WTC11 (cell line): ENCODE data around the gene SLU7. TPM values are rescaled to one million over a fixed set of nuclear protein-coding genes. Genes with fewer than 3 reads are reported as not detected.

Source experiments
- ATAC-seq: fragments of 200-7000 bp; cut with Tn5 transposase; 2 replicates; pipeline ENCODE4 v1.10.0; 2021; ENCODE audit warnings: mild to moderate bottlenecking, moderate library complexity
- CTCF ChIA-PET: fragments of 300-600 bp; sonication (Branson Sonifier 250); formaldehyde crosslinking; loops from one replicate; lab custom pipeline; 2021; ENCODE audit warnings: antibody characterized with exemption; lab: Charles Lee
- POLR2A ChIA-PET: fragments of 350-600 bp; sonication (Branson Sonifier 250); formaldehyde crosslinking; loops from one replicate; lab custom pipeline; 2021; ENCODE audit warnings: antibody characterized with exemption; lab: Charles Lee
- DNase-seq: peaks from one replicate; pipeline ENCODE4 v3.0.0; 2021; ENCODE audit warnings: low spot score
- H3K27ac Mint-ChIP-seq: 2 replicates; pipeline ENCODE4 v1.8.0; 2021; ENCODE audit warnings: mixed read lengths
- H3K27me3 Mint-ChIP-seq: 2 replicates; pipeline ENCODE4 v1.8.0; 2021; ENCODE audit warnings: low read depth, mild to moderate bottlenecking, moderate library complexity, mixed read lengths
- H3K36me3 Mint-ChIP-seq: 2 replicates; pipeline ENCODE4 v1.8.0; 2021; ENCODE audit warnings: mixed read lengths
- H3K4me1 Mint-ChIP-seq: 2 replicates; pipeline ENCODE4 v1.8.0; 2022; ENCODE audit warnings: mixed read lengths
- H3K4me3 Mint-ChIP-seq: 2 replicates; pipeline ENCODE4 v1.8.0; 2021; ENCODE audit warnings: mild to moderate bottlenecking, moderate library complexity, mixed read lengths
- H3K9me3 Mint-ChIP-seq: 2 replicates; pipeline ENCODE4 v1.8.0; 2021; ENCODE audit warnings: mixed read lengths
- CREB1 ChIP-seq: sonication (generic); formaldehyde crosslinking; IDR thresholded peaks from 2 replicates; pipeline ENCODE4 v1.8.0; 2023; ENCODE audit warnings: mild to moderate bottlenecking, missing genetic modification reagents
- CREM ChIP-seq: sonication (generic); formaldehyde crosslinking; IDR thresholded peaks from 2 replicates; pipeline ENCODE4 v1.8.1; 2022; ENCODE audit warnings: mild to moderate bottlenecking, missing genetic modification reagents, moderate library complexity
- EMX1 ChIP-seq: fragments of 250-450 bp; sonication (Bioruptor Pico); IDR thresholded peaks from 2 replicates; pipeline ENCODE4 v1.8.0; 2021; ENCODE audit warnings: mild to moderate bottlenecking
- FOXJ3 ChIP-seq: sonication (generic); formaldehyde crosslinking; IDR thresholded peaks from 2 replicates; pipeline ENCODE4 v1.9.0; 2021; ENCODE audit warnings: missing genetic modification reagents, mild to moderate bottlenecking, borderline replicate concordance
- JAZF1 ChIP-seq: fragments of 250-450 bp; sonication (Bioruptor Pico); IDR thresholded peaks from 2 replicates; pipeline ENCODE4 v1.9.0; 2021; ENCODE audit warnings: moderate library complexity, mild to moderate bottlenecking, inconsistent platforms
- MXD4 ChIP-seq: fragments of 250-450 bp; sonication (Bioruptor Pico); IDR thresholded peaks from 2 replicates; pipeline ENCODE4 v1.8.0; 2021; ENCODE audit warnings: mild to moderate bottlenecking, moderate library complexity, borderline replicate concordance
- OVOL2 ChIP-seq: fragments of 250-450 bp; sonication (Bioruptor Pico); IDR thresholded peaks from 2 replicates; pipeline ENCODE4 v1.9.0; 2021; ENCODE audit warnings: mild to moderate bottlenecking, borderline replicate concordance
- TCF7 ChIP-seq: sonication (generic); formaldehyde crosslinking; IDR thresholded peaks from 2 replicates; pipeline ENCODE4 v1.8.0; 2022; ENCODE audit warnings: mild to moderate bottlenecking, low read depth, missing genetic modification reagents, moderate library complexity
- ZBTB21 ChIP-seq: sonication (generic); formaldehyde crosslinking; IDR thresholded peaks from 2 replicates; pipeline ENCODE4 v1.8.1; 2023; ENCODE audit warnings: mild to moderate bottlenecking, missing genetic modification reagents, borderline replicate concordance
- ZNF121 ChIP-seq: sonication (generic); formaldehyde crosslinking; IDR thresholded peaks from 2 replicates; pipeline ENCODE4 v1.8.0; 2023; ENCODE audit warnings: missing genetic modification reagents
- total RNA-seq: library from RNA; stranded (reverse); gene quantifications from 3 replicates; pipeline ENCODE4 v1.2.3, GENCODE V29; 2021
- TF ChIP-seq, protein P1 (sequence below): fragments of 200-600 bp; IDR thresholded peaks from 2 replicates; pipeline ENCODE4 v1.8.0; 2022; ENCODE audit warnings: antibody characterized with exemption
- TF ChIP-seq, protein P2 (sequence below): sonication (generic); formaldehyde crosslinking; IDR thresholded peaks from 2 replicates; pipeline ENCODE4 v1.8.0; 2023; ENCODE audit warnings: mild to moderate bottlenecking, missing genetic modification reagents
- TF ChIP-seq, protein P3 (sequence below): sonication (generic); formaldehyde crosslinking; conservative IDR thresholded peaks from 2 replicates; pipeline ENCODE4 v1.8.1; 2022; ENCODE audit warnings: mild to moderate bottlenecking, missing genetic modification reagents
- TF ChIP-seq, protein P4 (sequence below): sonication (generic); formaldehyde crosslinking; IDR thresholded peaks from 2 replicates; pipeline ENCODE4 v1.8.1; 2023; ENCODE audit warnings: mild to moderate bottlenecking, moderate library complexity, missing genetic modification reagents
- TF ChIP-seq, protein P5 (sequence below): sonication (generic); formaldehyde crosslinking; IDR thresholded peaks from 2 replicates; pipeline ENCODE4 v1.8.0; 2022; ENCODE audit warnings: mild to moderate bottlenecking, missing genetic modification reagents
- TF ChIP-seq, protein P6 (sequence below): fragments of 250-450 bp; sonication (Bioruptor Pico); IDR thresholded peaks from 2 replicates; pipeline ENCODE4 v1.8.0; 2021; ENCODE audit warnings: mild to moderate bottlenecking
- TF ChIP-seq, protein P7 (sequence below): sonication (generic); formaldehyde crosslinking; IDR thresholded peaks from 2 replicates; pipeline ENCODE4 v1.8.1; 2023; ENCODE audit warnings: mild to moderate bottlenecking, missing genetic modification reagents, borderline replicate concordance

Gene SLU7
- total RNA-seq, 1 experiment from 2014 or later = 32.5 TPM

DNA sequence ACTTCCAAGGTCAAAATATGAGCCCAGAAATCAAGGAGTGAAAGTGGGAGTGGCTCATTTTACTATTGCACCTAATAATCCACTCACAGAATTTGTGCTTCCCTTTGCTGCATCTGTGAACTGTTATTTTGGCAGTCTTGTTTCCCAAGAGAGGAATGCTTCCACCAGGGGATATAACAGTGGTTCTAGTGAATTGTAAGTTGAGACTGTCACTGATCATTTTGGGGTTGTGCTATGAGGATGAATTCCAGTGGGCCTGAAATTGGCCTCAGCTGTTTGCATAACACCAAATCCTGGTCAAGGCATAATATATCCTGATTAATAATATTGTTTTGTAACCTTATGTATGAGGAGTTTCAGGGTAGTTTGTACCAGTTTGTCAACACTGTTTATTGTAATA lies 33.4 kb downstream of the SLU7 start:
- no peak for TF ChIP-seq MXD4
- ATAC-seq (no peak), DNase-seq (no peak)
- H3K9me3 Mint-ChIP-seq = peaks cover 19% of the 10 kb centered on the region
- no peak overlapping the region for H3K4me3 Mint-ChIP-seq
- H3K27ac Mint-ChIP-seq = no peak overlapping the region
- POLR2A ChIA-PET = no interaction called here
- peaks cover 9% of the 10 kb centered on the region for H3K27me3 Mint-ChIP-seq
- H3K36me3 Mint-ChIP-seq = peaks cover 11% of the 10 kb centered on the region
- no peaks in the 10 kb centered on the region for H3K4me1 Mint-ChIP-seq
- CTCF ChIA-PET = no interaction called here

DNA sequence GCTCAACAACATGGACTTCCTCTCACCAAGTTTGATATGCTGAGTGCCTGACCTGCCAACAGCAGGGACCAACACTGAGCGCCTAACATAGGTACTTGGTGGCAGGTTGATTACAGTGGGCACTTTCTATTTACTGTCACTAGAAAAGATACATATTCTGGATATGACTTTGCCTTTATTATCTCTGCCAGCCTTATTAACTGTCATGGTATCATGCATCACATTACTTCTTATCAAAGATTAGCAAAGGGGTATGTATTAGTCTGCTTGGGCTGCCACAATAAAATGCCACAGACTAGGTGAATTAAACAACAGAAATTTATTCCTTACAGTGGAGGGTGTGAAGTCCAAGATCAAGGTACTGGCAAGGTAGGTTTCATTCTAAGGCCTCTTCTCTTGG lies 34.2 kb downstream of the SLU7 start:
- peaks cover 19% of the 10 kb centered on the region for H3K9me3 Mint-ChIP-seq
- DNase-seq = no peak
- TF ChIP-seq CREB1 = no peak
- TF ChIP-seq, protein P1, sequence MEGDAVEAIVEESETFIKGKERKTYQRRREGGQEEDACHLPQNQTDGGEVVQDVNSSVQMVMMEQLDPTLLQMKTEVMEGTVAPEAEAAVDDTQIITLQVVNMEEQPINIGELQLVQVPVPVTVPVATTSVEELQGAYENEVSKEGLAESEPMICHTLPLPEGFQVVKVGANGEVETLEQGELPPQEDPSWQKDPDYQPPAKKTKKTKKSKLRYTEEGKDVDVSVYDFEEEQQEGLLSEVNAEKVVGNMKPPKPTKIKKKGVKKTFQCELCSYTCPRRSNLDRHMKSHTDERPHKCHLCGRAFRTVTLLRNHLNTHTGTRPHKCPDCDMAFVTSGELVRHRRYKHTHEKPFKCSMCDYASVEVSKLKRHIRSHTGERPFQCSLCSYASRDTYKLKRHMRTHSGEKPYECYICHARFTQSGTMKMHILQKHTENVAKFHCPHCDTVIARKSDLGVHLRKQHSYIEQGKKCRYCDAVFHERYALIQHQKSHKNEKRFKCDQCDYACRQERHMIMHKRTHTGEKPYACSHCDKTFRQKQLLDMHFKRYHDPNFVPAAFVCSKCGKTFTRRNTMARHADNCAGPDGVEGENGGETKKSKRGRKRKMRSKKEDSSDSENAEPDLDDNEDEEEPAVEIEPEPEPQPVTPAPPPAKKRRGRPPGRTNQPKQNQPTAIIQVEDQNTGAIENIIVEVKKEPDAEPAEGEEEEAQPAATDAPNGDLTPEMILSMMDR = no peak
- CTCF ChIA-PET = no interaction called here
- H3K4me1 Mint-ChIP-seq = peaks cover 6% of the 10 kb centered on the region
- no peak overlapping the region for H3K4me3 Mint-ChIP-seq
- no peak overlapping the region for H3K27ac Mint-ChIP-seq
- no peak for ATAC-seq
- POLR2A ChIA-PET = no interaction called here
- peaks cover 9% of the 10 kb centered on the region for H3K27me3 Mint-ChIP-seq
- H3K36me3 Mint-ChIP-seq = peaks cover 11% of the 10 kb centered on the region

DNA sequence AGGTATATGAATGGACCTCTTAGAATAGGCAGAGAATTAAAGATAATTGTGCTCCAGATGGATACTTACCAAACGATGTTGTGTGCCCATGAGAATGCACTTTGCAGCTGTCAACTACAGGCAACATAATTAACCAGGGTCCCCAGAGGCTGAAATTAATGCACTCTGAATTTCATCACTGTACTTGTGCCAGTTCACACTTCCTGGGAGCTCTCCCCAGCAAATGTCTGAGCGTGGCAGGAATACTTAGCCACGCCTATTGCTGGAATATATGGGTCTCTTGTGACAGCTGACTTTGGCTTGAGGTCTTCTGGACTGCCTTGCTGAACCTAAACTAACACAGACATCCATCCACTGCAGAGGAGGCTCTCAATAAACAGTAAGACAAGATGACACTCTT lies 36.5 kb downstream of the SLU7 start:
- H3K27me3 Mint-ChIP-seq = peaks cover 3% of the 10 kb centered on the region
- peaks cover 4% of the 10 kb centered on the region for H3K9me3 Mint-ChIP-seq
- POLR2A ChIA-PET = no interaction called here
- DNase-seq = no peak
- H3K4me3 Mint-ChIP-seq = no peak overlapping the region
- no peaks in the 10 kb centered on the region for H3K36me3 Mint-ChIP-seq
- no peak overlapping the region for H3K27ac Mint-ChIP-seq
- no peak for ATAC-seq
- CTCF ChIA-PET = no interaction called here
- peaks cover 8% of the 10 kb centered on the region for H3K4me1 Mint-ChIP-seq
- TF ChIP-seq JAZF1 (CRISPR knock-in tag) (no peak), ZBTB21 (CRISPR knock-in tag) (no peak), ZNF121 (no peak), CREM (CRISPR knock-in tag) (no peak), FOXJ3 (no peak), OVOL2 (CRISPR knock-in tag) (no peak), EMX1 (CRISPR knock-in tag) (no peak), MXD4 (no peak), TCF7 (CRISPR knock-in tag) (no peak)
- TF ChIP-seq, protein P2, sequence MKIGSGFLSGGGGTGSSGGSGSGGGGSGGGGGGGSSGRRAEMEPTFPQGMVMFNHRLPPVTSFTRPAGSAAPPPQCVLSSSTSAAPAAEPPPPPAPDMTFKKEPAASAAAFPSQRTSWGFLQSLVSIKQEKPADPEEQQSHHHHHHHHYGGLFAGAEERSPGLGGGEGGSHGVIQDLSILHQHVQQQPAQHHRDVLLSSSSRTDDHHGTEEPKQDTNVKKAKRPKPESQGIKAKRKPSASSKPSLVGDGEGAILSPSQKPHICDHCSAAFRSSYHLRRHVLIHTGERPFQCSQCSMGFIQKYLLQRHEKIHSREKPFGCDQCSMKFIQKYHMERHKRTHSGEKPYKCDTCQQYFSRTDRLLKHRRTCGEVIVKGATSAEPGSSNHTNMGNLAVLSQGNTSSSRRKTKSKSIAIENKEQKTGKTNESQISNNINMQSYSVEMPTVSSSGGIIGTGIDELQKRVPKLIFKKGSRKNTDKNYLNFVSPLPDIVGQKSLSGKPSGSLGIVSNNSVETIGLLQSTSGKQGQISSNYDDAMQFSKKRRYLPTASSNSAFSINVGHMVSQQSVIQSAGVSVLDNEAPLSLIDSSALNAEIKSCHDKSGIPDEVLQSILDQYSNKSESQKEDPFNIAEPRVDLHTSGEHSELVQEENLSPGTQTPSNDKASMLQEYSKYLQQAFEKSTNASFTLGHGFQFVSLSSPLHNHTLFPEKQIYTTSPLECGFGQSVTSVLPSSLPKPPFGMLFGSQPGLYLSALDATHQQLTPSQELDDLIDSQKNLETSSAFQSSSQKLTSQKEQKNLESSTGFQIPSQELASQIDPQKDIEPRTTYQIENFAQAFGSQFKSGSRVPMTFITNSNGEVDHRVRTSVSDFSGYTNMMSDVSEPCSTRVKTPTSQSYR (CRISPR knock-in tag) = no peak
- TF ChIP-seq, protein P3, sequence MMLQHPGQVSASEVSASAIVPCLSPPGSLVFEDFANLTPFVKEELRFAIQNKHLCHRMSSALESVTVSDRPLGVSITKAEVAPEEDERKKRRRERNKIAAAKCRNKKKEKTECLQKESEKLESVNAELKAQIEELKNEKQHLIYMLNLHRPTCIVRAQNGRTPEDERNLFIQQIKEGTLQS (CRISPR knock-in tag) = no peak
- TF ChIP-seq, protein P1 = no peak
- TF ChIP-seq, protein P4, sequence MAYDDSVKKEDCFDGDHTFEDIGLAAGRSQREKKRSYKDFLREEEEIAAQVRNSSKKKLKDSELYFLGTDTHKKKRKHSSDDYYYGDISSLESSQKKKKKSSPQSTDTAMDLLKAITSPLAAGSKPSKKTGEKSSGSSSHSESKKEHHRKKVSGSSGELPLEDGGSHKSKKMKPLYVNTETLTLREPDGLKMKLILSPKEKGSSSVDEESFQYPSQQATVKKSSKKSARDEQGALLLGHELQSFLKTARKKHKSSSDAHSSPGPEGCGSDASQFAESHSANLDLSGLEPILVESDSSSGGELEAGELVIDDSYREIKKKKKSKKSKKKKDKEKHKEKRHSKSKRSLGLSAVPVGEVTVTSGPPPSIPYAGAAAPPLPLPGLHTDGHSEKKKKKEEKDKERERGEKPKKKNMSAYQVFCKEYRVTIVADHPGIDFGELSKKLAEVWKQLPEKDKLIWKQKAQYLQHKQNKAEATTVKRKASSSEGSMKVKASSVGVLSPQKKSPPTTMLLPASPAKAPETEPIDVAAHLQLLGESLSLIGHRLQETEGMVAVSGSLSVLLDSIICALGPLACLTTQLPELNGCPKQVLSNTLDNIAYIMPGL = no peak
- TF ChIP-seq, protein P5, sequence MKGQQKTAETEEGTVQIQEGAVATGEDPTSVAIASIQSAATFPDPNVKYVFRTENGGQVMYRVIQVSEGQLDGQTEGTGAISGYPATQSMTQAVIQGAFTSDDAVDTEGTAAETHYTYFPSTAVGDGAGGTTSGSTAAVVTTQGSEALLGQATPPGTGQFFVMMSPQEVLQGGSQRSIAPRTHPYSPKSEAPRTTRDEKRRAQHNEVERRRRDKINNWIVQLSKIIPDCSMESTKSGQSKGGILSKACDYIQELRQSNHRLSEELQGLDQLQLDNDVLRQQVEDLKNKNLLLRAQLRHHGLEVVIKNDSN = no peak
- TF ChIP-seq, protein P6, sequence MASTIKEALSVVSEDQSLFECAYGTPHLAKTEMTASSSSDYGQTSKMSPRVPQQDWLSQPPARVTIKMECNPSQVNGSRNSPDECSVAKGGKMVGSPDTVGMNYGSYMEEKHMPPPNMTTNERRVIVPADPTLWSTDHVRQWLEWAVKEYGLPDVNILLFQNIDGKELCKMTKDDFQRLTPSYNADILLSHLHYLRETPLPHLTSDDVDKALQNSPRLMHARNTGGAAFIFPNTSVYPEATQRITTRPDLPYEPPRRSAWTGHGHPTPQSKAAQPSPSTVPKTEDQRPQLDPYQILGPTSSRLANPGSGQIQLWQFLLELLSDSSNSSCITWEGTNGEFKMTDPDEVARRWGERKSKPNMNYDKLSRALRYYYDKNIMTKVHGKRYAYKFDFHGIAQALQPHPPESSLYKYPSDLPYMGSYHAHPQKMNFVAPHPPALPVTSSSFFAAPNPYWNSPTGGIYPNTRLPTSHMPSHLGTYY = no peak
- TF ChIP-seq, protein P7, sequence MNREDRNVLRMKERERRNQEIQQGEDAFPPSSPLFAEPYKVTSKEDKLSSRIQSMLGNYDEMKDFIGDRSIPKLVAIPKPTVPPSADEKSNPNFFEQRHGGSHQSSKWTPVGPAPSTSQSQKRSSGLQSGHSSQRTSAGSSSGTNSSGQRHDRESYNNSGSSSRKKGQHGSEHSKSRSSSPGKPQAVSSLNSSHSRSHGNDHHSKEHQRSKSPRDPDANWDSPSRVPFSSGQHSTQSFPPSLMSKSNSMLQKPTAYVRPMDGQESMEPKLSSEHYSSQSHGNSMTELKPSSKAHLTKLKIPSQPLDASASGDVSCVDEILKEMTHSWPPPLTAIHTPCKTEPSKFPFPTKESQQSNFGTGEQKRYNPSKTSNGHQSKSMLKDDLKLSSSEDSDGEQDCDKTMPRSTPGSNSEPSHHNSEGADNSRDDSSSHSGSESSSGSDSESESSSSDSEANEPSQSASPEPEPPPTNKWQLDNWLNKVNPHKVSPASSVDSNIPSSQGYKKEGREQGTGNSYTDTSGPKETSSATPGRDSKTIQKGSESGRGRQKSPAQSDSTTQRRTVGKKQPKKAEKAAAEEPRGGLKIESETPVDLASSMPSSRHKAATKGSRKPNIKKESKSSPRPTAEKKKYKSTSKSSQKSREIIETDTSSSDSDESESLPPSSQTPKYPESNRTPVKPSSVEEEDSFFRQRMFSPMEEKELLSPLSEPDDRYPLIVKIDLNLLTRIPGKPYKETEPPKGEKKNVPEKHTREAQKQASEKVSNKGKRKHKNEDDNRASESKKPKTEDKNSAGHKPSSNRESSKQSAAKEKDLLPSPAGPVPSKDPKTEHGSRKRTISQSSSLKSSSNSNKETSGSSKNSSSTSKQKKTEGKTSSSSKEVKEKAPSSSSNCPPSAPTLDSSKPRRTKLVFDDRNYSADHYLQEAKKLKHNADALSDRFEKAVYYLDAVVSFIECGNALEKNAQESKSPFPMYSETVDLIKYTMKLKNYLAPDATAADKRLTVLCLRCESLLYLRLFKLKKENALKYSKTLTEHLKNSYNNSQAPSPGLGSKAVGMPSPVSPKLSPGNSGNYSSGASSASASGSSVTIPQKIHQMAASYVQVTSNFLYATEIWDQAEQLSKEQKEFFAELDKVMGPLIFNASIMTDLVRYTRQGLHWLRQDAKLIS (CRISPR knock-in tag) = no peak
